Trophoblast cell (in vitro differentiated cells and primary cell): ENCODE results near the gene AGPAT1.

Experiments
- DNase-seq, 2 donors: peaks; one replicate each; pipeline ENCODE4 v3.0.0-alpha.2; 2016
- H2AFZ ChIP-seq: 2 replicates; pipeline ENCODE4 v1.6.1; 2013; ENCODE audit warnings: low read length, moderate library complexity, mild to moderate bottlenecking; ENCODE audit not compliant: insufficient read depth, poor library complexity
- H2AK5ac ChIP-seq: 2 replicates; pipeline ENCODE4 v1.6.1; 2013; ENCODE audit warnings: mild to moderate bottlenecking, low read length
- H2BK120ac ChIP-seq: 2 replicates; pipeline ENCODE4 v1.6.1; 2013; ENCODE audit warnings: low read length, mild to moderate bottlenecking, moderate library complexity; ENCODE audit not compliant: insufficient read depth, poor library complexity
- H2BK12ac ChIP-seq: 2 replicates; pipeline ENCODE4 v1.6.1; 2013; ENCODE audit warnings: mild to moderate bottlenecking, low read length, moderate library complexity
- H2BK5ac ChIP-seq: 2 replicates; pipeline ENCODE4 v1.6.1; 2013; ENCODE audit warnings: low read length, low read depth, moderate library complexity, mild to moderate bottlenecking; ENCODE audit not compliant: poor library complexity
- H3K14ac ChIP-seq: 2 replicates; pipeline ENCODE4 v1.6.1; 2013; ENCODE audit warnings: mild to moderate bottlenecking, low read length
- H3K18ac ChIP-seq: 2 replicates; pipeline ENCODE4 v1.6.1; 2013; ENCODE audit warnings: mild to moderate bottlenecking, low read length
- H3K23ac ChIP-seq: 2 replicates; pipeline ENCODE4 v1.6.1; 2013; ENCODE audit warnings: low read length
- H3K27ac ChIP-seq: 2 replicates; pipeline ENCODE4 v1.5.1; 2013; ENCODE audit warnings: low read depth, mild to moderate bottlenecking, inconsistent platforms, low read length, moderate library complexity
- H3K27me3 ChIP-seq: 2 replicates; pipeline ENCODE4 v1.6.1; 2013; ENCODE audit warnings: inconsistent platforms, mild to moderate bottlenecking, low read length, moderate library complexity; ENCODE audit not compliant: insufficient read depth
- H3K36me3 ChIP-seq, 2 experiments: 1 replicate in 1 of 2; 2 replicates in 1 of 2; pipeline ENCODE4 v1.6.1; 2013; ENCODE audit warnings: low read length in 2 of 2, mild to moderate bottlenecking in 2 of 2, moderate library complexity in 1 of 2; ENCODE audit not compliant: insufficient read depth in 2 of 2, control insufficient read depth in 1 of 2
- H3K4ac ChIP-seq: 2 replicates; pipeline ENCODE4 v1.6.1; 2013; ENCODE audit warnings: low read depth, mild to moderate bottlenecking, low read length, moderate library complexity
- H3K4me1 ChIP-seq, 2 experiments: 1 replicate in 1 of 2; 2 replicates in 1 of 2; pipeline ENCODE4 v1.6.1; 2013; ENCODE audit warnings: low read length in 2 of 2, mild to moderate bottlenecking in 2 of 2, moderate library complexity in 1 of 2; ENCODE audit not compliant: insufficient read depth in 2 of 2, control insufficient read depth in 1 of 2
- H3K4me2 ChIP-seq: 2 replicates; pipeline ENCODE4 v1.6.1; 2013; ENCODE audit warnings: inconsistent platforms, mild to moderate bottlenecking, low read length, moderate library complexity
- H3K4me3 ChIP-seq: 2 replicates; pipeline ENCODE4 v1.5.1; 2013; ENCODE audit warnings: mild to moderate bottlenecking, low read depth, low read length, inconsistent platforms
- H3K79me1 ChIP-seq: one replicate; pipeline ENCODE4 v1.6.1; 2013; ENCODE audit warnings: low read length
- H3K79me2 ChIP-seq: 2 replicates; pipeline ENCODE4 v1.6.1; 2013; ENCODE audit warnings: low read length, mild to moderate bottlenecking; ENCODE audit not compliant: control insufficient read depth, insufficient read depth, poor library complexity
- H3K9ac ChIP-seq: 2 replicates; pipeline ENCODE4 v1.6.1; 2013; ENCODE audit warnings: mild to moderate bottlenecking, low read length
- H3K9me3 ChIP-seq: 2 replicates; pipeline ENCODE4 v1.6.1; 2013; ENCODE audit warnings: low read depth, mild to moderate bottlenecking, control low read depth, inconsistent platforms, low read length; ENCODE audit not compliant: insufficient read depth
- H4K12ac ChIP-seq: 2 replicates; pipeline ENCODE4 v1.6.1; 2013; ENCODE audit warnings: low read depth, mild to moderate bottlenecking, low read length, moderate library complexity
- H4K8ac ChIP-seq: 2 replicates; pipeline ENCODE4 v1.6.1; 2013; ENCODE audit warnings: low read depth, mild to moderate bottlenecking, low read length, moderate library complexity
- H4K91ac ChIP-seq: one replicate; pipeline ENCODE4 v1.6.1; 2013; ENCODE audit warnings: low read depth, mild to moderate bottlenecking, low read length, moderate library complexity
- WGBS: extraction: QIAGEN DNeasy Blood & Tissue Kit; methylation state at CpG from one replicate; pipeline ENCODE4 v1.1.7; 2013; ENCODE audit warnings: missing lambda C conversion rate; ENCODE audit not compliant: insufficient read length, insufficient coverage; ENCODE audit errors: extremely low coverage; 5-methylcytosine and 5-hydroxymethylcytosine counted together

The AGPAT1 gene

DNA sequence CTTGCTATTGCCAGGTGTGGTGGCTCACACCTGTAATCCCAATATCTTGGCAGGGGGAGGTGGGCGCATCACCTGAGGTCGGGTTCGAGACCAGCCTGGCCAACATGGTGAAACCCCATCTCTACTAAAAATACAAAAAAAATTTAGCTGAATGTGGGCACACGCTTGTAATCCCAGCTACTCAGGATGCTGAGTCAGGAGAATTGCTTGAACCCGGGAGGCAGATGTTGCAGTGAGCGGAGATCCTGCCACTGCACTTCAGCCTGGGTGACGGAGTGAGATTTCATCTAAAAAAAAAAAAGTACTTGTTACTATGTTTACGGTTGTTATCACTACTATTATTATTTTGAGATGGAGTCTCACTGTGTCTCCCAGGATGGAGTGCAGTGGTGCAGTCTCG, 19.0 kb downstream of the AGPAT1 start:
- no peaks in the 10 kb centered on the region for H3K9me3 ChIP-seq
- no peak overlapping the region for H3K18ac ChIP-seq
- H4K91ac ChIP-seq, result no peak overlapping the region
- H3K4me3 ChIP-seq, result no peak overlapping the region
- H3K4me2 ChIP-seq, result no peak overlapping the region
- no peak overlapping the region for H2AFZ ChIP-seq
- H2BK12ac ChIP-seq, result no peak overlapping the region
- peaks cover 19% of the 10 kb centered on the region for H3K79me1 ChIP-seq
- H3K79me2 ChIP-seq, result peaks cover 14% of the 10 kb centered on the region
- H4K12ac ChIP-seq, result no peak overlapping the region
- no peak overlapping the region for H2AK5ac ChIP-seq
- H2BK5ac ChIP-seq, result no peak overlapping the region
- H3K27ac ChIP-seq, result no peak overlapping the region
- no peak overlapping the region for H4K8ac ChIP-seq
- no CpG with 5 or more reads among the region's 9 CpGs for WGBS
- H3K9ac ChIP-seq, result no peak overlapping the region
- no peak for DNase-seq
- peaks cover 10 to 11% of the 10 kb centered on the region in 2 experiments for H3K4me1 ChIP-seq
- H2BK120ac ChIP-seq, result no peak overlapping the region
- H3K36me3 ChIP-seq, result peaks cover 20 to 25% of the 10 kb centered on the region in 2 experiments
- no peak overlapping the region for H3K23ac ChIP-seq
- peaks cover 5% of the 10 kb centered on the region for H3K27me3 ChIP-seq
- H3K4ac ChIP-seq, result no peak overlapping the region
- no peak overlapping the region for H3K14ac ChIP-seq

DNA sequence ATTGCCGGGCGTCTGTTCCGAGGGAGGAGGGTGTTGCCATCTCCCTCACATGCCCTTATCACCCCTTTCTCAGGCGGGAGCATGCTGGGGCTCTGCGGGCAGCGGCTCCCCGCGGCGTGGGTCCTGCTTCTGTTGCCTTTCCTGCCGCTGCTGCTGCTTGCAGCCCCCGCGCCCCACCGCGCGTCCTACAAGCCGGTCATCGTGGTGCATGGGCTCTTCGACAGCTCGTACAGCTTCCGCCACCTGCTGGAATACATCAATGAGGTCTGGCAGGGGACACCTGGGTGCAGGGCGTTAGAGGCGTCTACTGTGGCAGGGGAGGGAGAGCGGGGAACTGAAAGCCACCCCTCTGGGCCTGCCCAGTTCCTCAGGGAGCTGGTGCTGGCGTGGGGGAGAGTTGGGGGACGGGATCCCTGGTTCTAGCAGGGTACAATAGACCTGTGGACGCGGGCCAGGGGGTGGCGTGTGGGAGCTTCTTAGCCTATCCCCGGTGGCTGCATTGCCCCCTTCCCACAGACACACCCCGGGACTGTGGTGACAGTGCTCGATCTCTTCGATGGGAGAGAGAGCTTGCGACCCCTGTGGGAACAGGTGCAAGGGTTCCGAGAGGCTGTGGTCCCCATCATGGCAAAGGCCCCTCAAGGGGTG, 21.2 kb downstream of the AGPAT1 start:
- H3K79me1 ChIP-seq, result peaks cover 19% of the 10 kb centered on the region
- H3K9ac ChIP-seq, result peak overlapping the region; percentile 74
- peak overlapping the region; percentile 59 for H2AK5ac ChIP-seq
- H3K4me3 ChIP-seq, result peak overlapping the region; percentile 82
- peak overlapping the region; percentile 46 for H3K27ac ChIP-seq
- H2AFZ ChIP-seq, result peak overlapping the region; percentile 96
- peak overlapping the region; percentile 85 for H3K18ac ChIP-seq
- H3K36me3 ChIP-seq, result peaks cover 20 to 23% of the 10 kb centered on the region in 2 experiments
- peak; percentile 41 to 68 for DNase-seq
- peak overlapping the region; percentile 87 for H4K8ac ChIP-seq
- H2BK12ac ChIP-seq, result peak overlapping the region; percentile 17
- H3K23ac ChIP-seq, result no peak overlapping the region
- H3K9me3 ChIP-seq, result no peaks in the 10 kb centered on the region
- H3K14ac ChIP-seq, result peak overlapping the region; percentile 89
- peak overlapping the region; percentile 96 for H3K4me2 ChIP-seq
- peak overlapping the region; percentile 84 for H4K12ac ChIP-seq
- H2BK5ac ChIP-seq, result no peak overlapping the region
- peaks cover 14% of the 10 kb centered on the region for H3K79me2 ChIP-seq
- peak overlapping the region; percentile 75 for H3K4ac ChIP-seq
- peak overlapping the region; percentile 81 for H4K91ac ChIP-seq
- peak overlapping the region; percentile 70 for H2BK120ac ChIP-seq
- WGBS, result no CpG with 5 or more reads among the region's 34 CpGs
- H3K27me3 ChIP-seq, result peaks cover 20% of the 10 kb centered on the region
- peaks cover 10 to 13% of the 10 kb centered on the region in 2 experiments for H3K4me1 ChIP-seq

DNA sequence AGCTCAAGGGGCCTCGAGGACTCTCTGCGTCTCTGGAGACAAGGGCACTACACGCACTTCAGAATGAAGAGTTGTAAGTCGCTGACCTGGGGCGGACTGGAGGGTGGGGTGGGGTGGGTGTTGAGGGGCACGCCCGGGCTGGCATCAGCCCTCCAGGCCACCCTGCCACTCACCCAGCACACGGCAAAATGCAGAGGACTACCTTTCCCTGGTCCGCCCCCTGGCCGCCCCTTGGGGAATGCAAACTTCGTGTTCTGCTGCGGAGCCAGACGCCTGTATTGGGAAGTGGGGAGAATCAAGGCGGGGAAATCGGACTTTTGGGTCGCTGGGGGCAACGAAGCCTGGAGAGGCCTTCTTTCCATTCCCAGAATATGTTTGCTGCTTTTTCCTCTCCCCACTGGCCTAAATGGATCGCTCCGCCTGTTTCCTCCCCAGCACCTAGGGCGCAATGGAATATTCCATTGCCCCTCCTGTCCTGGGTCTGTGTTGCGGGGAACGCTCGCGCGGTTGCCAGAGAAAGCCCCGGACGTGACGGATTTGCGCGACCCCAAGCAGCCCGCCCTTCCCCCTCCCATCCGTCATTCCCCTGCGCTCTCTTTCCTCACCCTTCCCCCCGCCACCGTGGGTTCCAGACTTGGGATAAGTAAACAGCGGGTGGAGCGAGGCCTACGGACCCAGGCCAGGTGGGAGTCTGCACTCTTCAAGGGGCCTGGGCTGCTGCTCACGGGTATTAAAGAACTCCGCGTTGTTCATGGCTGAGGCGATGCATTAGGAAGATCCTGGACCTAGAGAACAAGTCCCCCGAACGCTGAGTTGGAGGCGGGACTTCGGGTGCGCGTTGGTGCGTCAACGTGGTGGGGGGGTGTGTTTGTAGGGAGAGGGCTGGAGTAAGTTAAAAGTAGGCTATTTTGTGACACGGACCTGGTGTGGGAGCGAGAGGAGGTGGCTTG, 22.0 kb downstream of the AGPAT1 start, which contains the start of gene PPT2:
PPT2 (plus strand) TSS at position 578 of the 950 bp plus-strand sequence. CDS start 454 bp downstream, outside the sequence.
- H3K27me3 ChIP-seq, result peaks cover 20% of the 10 kb centered on the region
- peak within 1 kb of the TSS; percentile 82 for H3K4me3 ChIP-seq
- H2BK12ac ChIP-seq, result peak within 1 kb of the TSS; percentile 32
- peak within 1 kb of the TSS; percentile 59 for H2AK5ac ChIP-seq
- H2AFZ ChIP-seq, result peak within 1 kb of the TSS; percentile 96
- H3K4me1 ChIP-seq, result peaks cover 10 to 13% of the 10 kb centered on the region in 2 experiments
- peak within 1 kb of the TSS; percentile 96 for H3K4me2 ChIP-seq
- peak within 1 kb of the TSS; percentile 84 for H2BK120ac ChIP-seq
- peaks cover 2% of the 10 kb centered on the region for H3K9me3 ChIP-seq
- peak within 1 kb of the TSS; percentile 75 for H3K27ac ChIP-seq
- peak; percentile 38 to 58 for DNase-seq
- peaks cover 20 to 23% of the 10 kb centered on the region in 2 experiments for H3K36me3 ChIP-seq
- H3K79me1 ChIP-seq, result peaks cover 19% of the 10 kb centered on the region
- H4K12ac ChIP-seq, result peak within 1 kb of the TSS; percentile 91
- H4K8ac ChIP-seq, result peak within 1 kb of the TSS; percentile 87
- H3K23ac ChIP-seq, result no peak within 1 kb of the TSS
- peak within 1 kb of the TSS; percentile 86 for H3K18ac ChIP-seq
- peaks cover 14% of the 10 kb centered on the region for H3K79me2 ChIP-seq
- H4K91ac ChIP-seq, result peak within 1 kb of the TSS; percentile 84
- peak within 1 kb of the TSS; percentile 75 for H3K4ac ChIP-seq
- peak within 1 kb of the TSS; percentile 87 for H2BK5ac ChIP-seq
- peak within 1 kb of the TSS; percentile 78 for H3K9ac ChIP-seq
- WGBS, result no CpG with 5 or more reads among the region's 52 CpGs
- H3K14ac ChIP-seq, result peak within 1 kb of the TSS; percentile 89
